Skeletal muscle satellite cell (primary cell): ENCODE data around the gene SLC6A17.

Experiments used
- H3K27me3 ChIP-seq: 2 replicates; pipeline ENCODE4 v1.7.0; 2013; ENCODE audit warnings: low read length; ENCODE audit not compliant: control insufficient read depth, insufficient read depth
- H3K36me3 ChIP-seq: 2 replicates; pipeline ENCODE4 v1.7.0; 2013; ENCODE audit warnings: mild to moderate bottlenecking, control low read depth, low read length; ENCODE audit not compliant: insufficient read depth
- H3K4me1 ChIP-seq: 2 replicates; pipeline ENCODE4 v1.7.0; 2013; ENCODE audit warnings: low read length; ENCODE audit not compliant: control insufficient read depth, insufficient read depth
- H3K4me2 ChIP-seq: 2 replicates; pipeline ENCODE4 v1.7.0; 2013; ENCODE audit warnings: mild to moderate bottlenecking, low read length
- H3K4me3 ChIP-seq: 2 replicates; pipeline ENCODE4 v1.7.0; 2013; ENCODE audit warnings: low read length
- H3K9ac ChIP-seq: 2 replicates; pipeline ENCODE4 v1.7.0; 2013; ENCODE audit warnings: mild to moderate bottlenecking, low read depth, low read length, moderate library complexity
- H3K9me3 ChIP-seq: replicated peaks from 2 replicates; pipeline ENCODE4 v1.7.0; 2013; ENCODE audit warnings: mild to moderate bottlenecking, control low read depth, low read length

SLC6A17 gene

GRCh38 chr1:110136911-110137310 is 13.4 kb upstream of the SLC6A17 start:
- H3K27me3 ChIP-seq, result peaks cover 83% of the 10 kb centered on the region

GRCh38 chr1:110138956-110139355 is 11.3 kb upstream of the SLC6A17 start:
- Histone ChIP-seq H3K36me3 (no peaks in the 10 kb centered on the region), H3K9ac (no peak overlapping the region), H3K4me1 (no peaks in the 10 kb centered on the region), H3K9me3 (no peaks in the 10 kb centered on the region), H3K4me3 (no peak overlapping the region), H3K4me2 (no peak overlapping the region), H3K27me3 (peaks cover 83% of the 10 kb centered on the region)

More at GRCh38 chr1:110136911-110137310, 13.4 kb upstream of the SLC6A17 start:
- H3K4me2 ChIP-seq, result no peak overlapping the region
- H3K4me3 ChIP-seq, result no peak overlapping the region
- H3K9ac ChIP-seq, result no peak overlapping the region
- no peaks in the 10 kb centered on the region for H3K9me3 ChIP-seq
- no peaks in the 10 kb centered on the region for H3K36me3 ChIP-seq
- H3K4me1 ChIP-seq, result no peaks in the 10 kb centered on the region

- H3K36me3 ChIP-seq, result no peaks in the 10 kb centered on the region
- H3K9me3 ChIP-seq, result no peaks in the 10 kb centered on the region
- H3K4me2 ChIP-seq, result no peak overlapping the region
- H3K4me3 ChIP-seq, result no peak overlapping the region
- H3K9ac ChIP-seq, result no peak overlapping the region
- H3K4me1 ChIP-seq, result no peaks in the 10 kb centered on the region
- H3K27me3 ChIP-seq, result peaks cover 76% of the 10 kb centered on the region
Observed at GRCh38 chr1:110144366-110144765, 5.9 kb upstream of the SLC6A17 start.

- Histone ChIP-seq H3K9me3 (no peaks in the 10 kb centered on the region), H3K36me3 (no peaks in the 10 kb centered on the region), H3K27me3 (peaks cover 85% of the 10 kb centered on the region), H3K4me1 (peaks cover 11% of the 10 kb centered on the region), H3K4me3 (no peak overlapping the region), H3K4me2 (no peak overlapping the region), H3K9ac (no peak overlapping the region)
Observed at GRCh38 chr1:110148961-110149360, 1.3 kb upstream of the SLC6A17 start.

- Histone ChIP-seq H3K4me1 (peaks cover 11% of the 10 kb centered on the region), H3K9me3 (no peaks in the 10 kb centered on the region), H3K4me2 (peak overlapping the region; percentile 86), H3K9ac (no peak overlapping the region), H3K27me3 (peaks cover 72% of the 10 kb centered on the region), H3K36me3 (no peaks in the 10 kb centered on the region), H3K4me3 (no peak overlapping the region)
Observed at GRCh38 chr1:110151175-110151669, 928 bp downstream of the SLC6A17 start.

- Histone ChIP-seq H3K27me3 (peaks cover 67% of the 10 kb centered on the region), H3K4me2 (no peak overlapping the region), H3K4me1 (peaks cover 11% of the 10 kb centered on the region), H3K9ac (no peak overlapping the region), H3K36me3 (no peaks in the 10 kb centered on the region), H3K4me3 (no peak overlapping the region), H3K9me3 (no peaks in the 10 kb centered on the region)
Observed at GRCh38 chr1:110152133-110152785, 2.0 kb downstream of the SLC6A17 start.

- Histone ChIP-seq H3K9ac (no peak overlapping the region), H3K4me1 (peaks cover 11% of the 10 kb centered on the region), H3K36me3 (no peaks in the 10 kb centered on the region), H3K4me3 (no peak overlapping the region), H3K27me3 (peaks cover 57% of the 10 kb centered on the region), H3K9me3 (no peaks in the 10 kb centered on the region), H3K4me2 (no peak overlapping the region)
Observed at GRCh38 chr1:110153407-110153950, 3.2 kb downstream of the SLC6A17 start.

GRCh38 chr1:110155878-110156522 is 5.7 kb downstream of the SLC6A17 start:
- H3K9ac ChIP-seq, result no peak overlapping the region
- H3K4me3 ChIP-seq, result no peak overlapping the region
- peaks cover 36% of the 10 kb centered on the region for H3K27me3 ChIP-seq
- no peaks in the 10 kb centered on the region for H3K36me3 ChIP-seq
- H3K4me1 ChIP-seq, result peaks cover under 1% of the 10 kb centered on the region
- no peaks in the 10 kb centered on the region for H3K9me3 ChIP-seq
- H3K4me2 ChIP-seq, result no peak overlapping the region

- Histone ChIP-seq H3K4me1 (no peaks in the 10 kb centered on the region), H3K4me2 (no peak overlapping the region), H3K9me3 (no peaks in the 10 kb centered on the region), H3K9ac (no peak overlapping the region), H3K27me3 (peaks cover 29% of the 10 kb centered on the region), H3K4me3 (no peak overlapping the region), H3K36me3 (no peaks in the 10 kb centered on the region)
Observed at GRCh38 chr1:110158261-110158660, 8.0 kb downstream of the SLC6A17 start.

- Histone ChIP-seq H3K36me3 (no peaks in the 10 kb centered on the region), H3K27me3 (peaks cover 27% of the 10 kb centered on the region), H3K9me3 (no peaks in the 10 kb centered on the region), H3K4me3 (no peak overlapping the region), H3K9ac (no peak overlapping the region), H3K4me1 (no peaks in the 10 kb centered on the region), H3K4me2 (no peak overlapping the region)
Observed at GRCh38 chr1:110159168-110159567, 8.9 kb downstream of the SLC6A17 start.

- Histone ChIP-seq H3K9me3 (no peaks in the 10 kb centered on the region), H3K4me2 (no peak overlapping the region), H3K36me3 (no peaks in the 10 kb centered on the region), H3K4me3 (no peak overlapping the region), H3K4me1 (no peaks in the 10 kb centered on the region), H3K9ac (no peak overlapping the region), H3K27me3 (peaks cover 32% of the 10 kb centered on the region)
Observed at GRCh38 chr1:110160538-110161100, 10.3 kb downstream of the SLC6A17 start.
